ENCODE results near the gene PRDM1.

The PRDM1 gene

DNA sequence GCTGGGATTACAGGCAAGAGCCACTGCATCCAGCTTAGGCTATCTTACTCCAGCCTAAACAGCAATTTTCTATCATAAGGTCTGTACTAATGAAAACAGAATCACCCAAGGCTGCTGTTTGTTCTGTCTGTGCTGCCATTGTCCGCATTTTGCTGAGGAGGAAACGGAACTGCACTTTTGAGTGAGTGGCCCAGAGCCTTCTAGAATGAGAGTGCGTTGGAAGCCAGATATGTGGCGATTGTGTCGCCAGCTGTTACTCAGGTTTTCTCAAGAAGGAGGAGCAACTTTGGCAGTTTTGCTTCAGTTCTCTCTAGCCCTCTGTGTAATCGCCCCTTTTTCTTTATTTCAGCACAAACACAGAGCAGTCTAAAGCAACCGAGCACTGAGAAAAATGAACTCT, 18.3 kb downstream of the PRDM1 start:
- no peak overlapping the region for H3K4me3 ChIP-seq (ENCODE audit: low read depth, low read length)
- peaks cover 11% of the 10 kb centered on the region for H3K4me1 ChIP-seq (ENCODE audit: control insufficient read depth, insufficient read depth, low read length)
- H3K36me3 ChIP-seq (ENCODE audit: control insufficient read depth in 2 of 2, insufficient read depth in 1 of 2, low read length in 2 of 2) = peaks cover 0 to 41% of the 10 kb centered on the region in 2 experiments; a peak in 1 of 3 replicates
- no peak for TF ChIP-seq ZNF121 (tag by site-specific recombination; IDR thresholded peaks at IDR 0.05)
- no peak for TF ChIP-seq ZBTB21 (tag by site-specific recombination; IDR thresholded peaks at IDR 0.05)
- ChIA-PET POLR2A (no interaction called here), CTCF (no interaction called here)
- no peak overlapping the region for H3K27ac ChIP-seq (ENCODE audit: extremely low read depth, low read depth, low read length)
- no peaks in the 10 kb centered on the region for H3K9me3 ChIP-seq (ENCODE audit: control insufficient read depth, insufficient read depth, low read depth, low read length)

DNA sequence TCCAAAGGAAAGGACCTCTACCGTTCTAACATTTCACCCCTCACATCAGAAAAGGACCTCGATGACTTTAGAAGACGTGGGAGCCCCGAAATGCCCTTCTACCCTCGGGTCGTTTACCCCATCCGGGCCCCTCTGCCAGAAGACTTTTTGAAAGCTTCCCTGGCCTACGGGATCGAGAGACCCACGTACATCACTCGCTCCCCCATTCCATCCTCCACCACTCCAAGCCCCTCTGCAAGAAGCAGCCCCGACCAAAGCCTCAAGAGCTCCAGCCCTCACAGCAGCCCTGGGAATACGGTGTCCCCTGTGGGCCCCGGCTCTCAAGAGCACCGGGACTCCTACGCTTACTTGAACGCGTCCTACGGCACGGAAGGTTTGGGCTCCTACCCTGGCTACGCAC, 18.8 kb downstream of the PRDM1 start:
- Histone ChIP-seq H3K4me1 (ENCODE audit: control insufficient read depth, insufficient read depth, low read length) (peaks cover 16% of the 10 kb centered on the region), H3K36me3 (ENCODE audit: control insufficient read depth in 2 of 2, insufficient read depth in 1 of 2, low read length in 2 of 2) (peaks cover 0 to 41% of the 10 kb centered on the region in 2 experiments; a peak in 1 of 3 replicates), H3K9me3 (ENCODE audit: control insufficient read depth, insufficient read depth, low read depth, low read length) (no peaks in the 10 kb centered on the region), H3K27ac (ENCODE audit: extremely low read depth, low read depth, low read length) (no peak overlapping the region), H3K4me3 (ENCODE audit: low read depth, low read length) (no peak overlapping the region)
- POLR2A ChIA-PET = no interaction called here
- CTCF ChIA-PET = no interaction called here
- TF ChIP-seq ZNF514 (tag by site-specific recombination; IDR thresholded peaks at IDR 0.05) (no peak), ZNF768 (tag by site-specific recombination; IDR thresholded peaks at IDR 0.05) (no peak), SP7 (tag by site-specific recombination; IDR thresholded peaks at IDR 0.05) (no peak), ZNF426 (tag by site-specific recombination; IDR thresholded peaks at IDR 0.05) (no peak), ZNF837 (tag by site-specific recombination; IDR thresholded peaks at IDR 0.05) (no peak), ZNF274 (IDR thresholded peaks at IDR 0.05; ENCODE audit: low read length) (no peak), ZNF274 (tag by site-specific recombination; IDR thresholded peaks at IDR 0.05; ENCODE audit: borderline replicate concordance) (no peak), HOXC10 (CRISPR knock-in tag; IDR thresholded peaks at IDR 0.05) (no peak), ZNF843 (tag by site-specific recombination; IDR thresholded peaks at IDR 0.05) (no peak), ZSCAN30 (tag by site-specific recombination; IDR thresholded peaks at IDR 0.05) (no peak), ZNF324 (tag by site-specific recombination; IDR thresholded peaks at IDR 0.05) (no peak)
- TF ChIP-seq, protein P1, sequence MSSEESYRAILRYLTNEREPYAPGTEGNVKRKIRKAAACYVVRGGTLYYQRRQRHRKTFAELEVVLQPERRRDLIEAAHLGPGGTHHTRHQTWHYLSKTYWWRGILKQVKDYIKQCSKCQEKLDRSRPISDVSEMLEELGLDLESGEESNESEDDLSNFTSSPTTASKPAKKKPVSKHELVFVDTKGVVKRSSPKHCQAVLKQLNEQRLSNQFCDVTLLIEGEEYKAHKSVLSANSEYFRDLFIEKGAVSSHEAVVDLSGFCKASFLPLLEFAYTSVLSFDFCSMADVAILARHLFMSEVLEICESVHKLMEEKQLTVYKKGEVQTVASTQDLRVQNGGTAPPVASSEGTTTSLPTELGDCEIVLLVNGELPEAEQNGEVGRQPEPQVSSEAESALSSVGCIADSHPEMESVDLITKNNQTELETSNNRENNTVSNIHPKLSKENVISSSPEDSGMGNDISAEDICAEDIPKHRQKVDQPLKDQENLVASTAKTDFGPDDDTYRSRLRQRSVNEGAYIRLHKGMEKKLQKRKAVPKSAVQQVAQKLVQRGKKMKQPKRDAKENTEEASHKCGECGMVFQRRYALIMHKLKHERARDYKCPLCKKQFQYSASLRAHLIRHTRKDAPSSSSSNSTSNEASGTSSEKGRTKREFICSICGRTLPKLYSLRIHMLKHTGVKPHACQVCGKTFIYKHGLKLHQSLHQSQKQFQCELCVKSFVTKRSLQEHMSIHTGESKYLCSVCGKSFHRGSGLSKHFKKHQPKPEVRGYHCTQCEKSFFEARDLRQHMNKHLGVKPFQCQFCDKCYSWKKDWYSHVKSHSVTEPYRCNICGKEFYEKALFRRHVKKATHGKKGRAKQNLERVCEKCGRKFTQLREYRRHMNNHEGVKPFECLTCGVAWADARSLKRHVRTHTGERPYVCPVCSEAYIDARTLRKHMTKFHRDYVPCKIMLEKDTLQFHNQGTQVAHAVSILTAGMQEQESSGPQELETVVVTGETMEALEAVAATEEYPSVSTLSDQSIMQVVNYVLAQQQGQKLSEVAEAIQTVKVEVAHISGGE (tag by site-specific recombination; conservative IDR thresholded peaks at IDR 0.05; ENCODE audit: low read depth) = no peak
- TF ChIP-seq, protein P2, sequence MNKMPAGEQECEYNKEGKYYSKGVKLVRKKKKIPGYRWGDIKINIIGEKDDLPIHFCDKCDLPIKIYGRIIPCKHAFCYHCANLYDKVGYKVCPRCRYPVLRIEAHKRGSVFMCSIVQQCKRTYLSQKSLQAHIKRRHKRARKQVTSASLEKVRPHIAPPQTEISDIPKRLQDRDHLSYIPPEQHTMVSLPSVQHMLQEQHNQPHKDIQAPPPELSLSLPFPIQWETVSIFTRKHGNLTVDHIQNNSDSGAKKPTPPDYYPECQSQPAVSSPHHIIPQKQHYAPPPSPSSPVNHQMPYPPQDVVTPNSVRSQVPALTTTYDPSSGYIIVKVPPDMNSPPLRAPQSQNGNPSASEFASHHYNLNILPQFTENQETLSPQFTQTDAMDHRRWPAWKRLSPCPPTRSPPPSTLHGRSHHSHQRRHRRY (tag by site-specific recombination; IDR thresholded peaks at IDR 0.05) = no peak
- TF ChIP-seq, protein P3, sequence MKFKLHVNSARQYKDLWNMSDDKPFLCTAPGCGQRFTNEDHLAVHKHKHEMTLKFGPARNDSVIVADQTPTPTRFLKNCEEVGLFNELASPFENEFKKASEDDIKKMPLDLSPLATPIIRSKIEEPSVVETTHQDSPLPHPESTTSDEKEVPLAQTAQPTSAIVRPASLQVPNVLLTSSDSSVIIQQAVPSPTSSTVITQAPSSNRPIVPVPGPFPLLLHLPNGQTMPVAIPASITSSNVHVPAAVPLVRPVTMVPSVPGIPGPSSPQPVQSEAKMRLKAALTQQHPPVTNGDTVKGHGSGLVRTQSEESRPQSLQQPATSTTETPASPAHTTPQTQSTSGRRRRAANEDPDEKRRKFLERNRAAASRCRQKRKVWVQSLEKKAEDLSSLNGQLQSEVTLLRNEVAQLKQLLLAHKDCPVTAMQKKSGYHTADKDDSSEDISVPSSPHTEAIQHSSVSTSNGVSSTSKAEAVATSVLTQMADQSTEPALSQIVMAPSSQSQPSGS (tag by site-specific recombination; IDR thresholded peaks at IDR 0.05; ENCODE audit: low read depth) = no peak
- TF ChIP-seq, protein P4, sequence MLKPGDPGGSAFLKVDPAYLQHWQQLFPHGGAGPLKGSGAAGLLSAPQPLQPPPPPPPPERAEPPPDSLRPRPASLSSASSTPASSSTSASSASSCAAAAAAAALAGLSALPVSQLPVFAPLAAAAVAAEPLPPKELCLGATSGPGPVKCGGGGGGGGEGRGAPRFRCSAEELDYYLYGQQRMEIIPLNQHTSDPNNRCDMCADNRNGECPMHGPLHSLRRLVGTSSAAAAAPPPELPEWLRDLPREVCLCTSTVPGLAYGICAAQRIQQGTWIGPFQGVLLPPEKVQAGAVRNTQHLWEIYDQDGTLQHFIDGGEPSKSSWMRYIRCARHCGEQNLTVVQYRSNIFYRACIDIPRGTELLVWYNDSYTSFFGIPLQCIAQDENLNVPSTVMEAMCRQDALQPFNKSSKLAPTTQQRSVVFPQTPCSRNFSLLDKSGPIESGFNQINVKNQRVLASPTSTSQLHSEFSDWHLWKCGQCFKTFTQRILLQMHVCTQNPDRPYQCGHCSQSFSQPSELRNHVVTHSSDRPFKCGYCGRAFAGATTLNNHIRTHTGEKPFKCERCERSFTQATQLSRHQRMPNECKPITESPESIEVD (tag by site-specific recombination; IDR thresholded peaks at IDR 0.05) = no peak
